Heart left ventricle (tissue), 13 donors: ENCODE data around the gene GDI1.

ENCODE experiments used
- CTCF ChIP-seq, 12 donors: fragments of 200-600 bp; sonication (generic) in 4 of 12; IDR thresholded peaks; one replicate each; pipeline versions ENCODE4 v1.5.0 to v1.8.0; 2018 to 2022; ENCODE audit warnings: antibody characterized with exemption in 12 of 12, mild to moderate bottlenecking in 5 of 12
- POLR2A ChIP-seq, 2 donors: fragments of 450-650 bp; IDR thresholded peaks; one replicate each; pipeline ENCODE4 v1.6.1; 2017; ENCODE audit warnings: antibody characterized with exemption in 2 of 2, mild to moderate bottlenecking in 2 of 2, moderate library complexity in 2 of 2
- donor health status: ischemic (EF 13 %, LVEDD 7.1; RV severe dilation, severe dysfunction).
- donor health status: DM: no; HTN: yes; CAD: no.
- donor health status: DM: no; HTN: no; CAD: no.
- donor health status: ischemic (EF 25% LVEDD 6.9; RV normal size, moderate dysfunction).
- donor health status: ischemic (EF 25% LVEDD 5.7; RV mildly dilated, moderate dysfunction).
- donor health status: ischemic (EF 35%, LVEDD 5.7; RV mildly dilated, moderate dysfunction).
- donor health status: nonischemic (EF 11% LVEDD 7.7; RV severe dilation, severe dysfunction).
- donor health status: DM: yes; HTN: yes; CAD: no.
- donor health status: PGD.
- donor health status: ischemic (EF 29% LVEDD 5.4; RV normal size, mild dysfunction).
- donor health status: nonischemic (EF 23%, LVEDD 6.1; RV moderate dilation, normal function).

DNA sequence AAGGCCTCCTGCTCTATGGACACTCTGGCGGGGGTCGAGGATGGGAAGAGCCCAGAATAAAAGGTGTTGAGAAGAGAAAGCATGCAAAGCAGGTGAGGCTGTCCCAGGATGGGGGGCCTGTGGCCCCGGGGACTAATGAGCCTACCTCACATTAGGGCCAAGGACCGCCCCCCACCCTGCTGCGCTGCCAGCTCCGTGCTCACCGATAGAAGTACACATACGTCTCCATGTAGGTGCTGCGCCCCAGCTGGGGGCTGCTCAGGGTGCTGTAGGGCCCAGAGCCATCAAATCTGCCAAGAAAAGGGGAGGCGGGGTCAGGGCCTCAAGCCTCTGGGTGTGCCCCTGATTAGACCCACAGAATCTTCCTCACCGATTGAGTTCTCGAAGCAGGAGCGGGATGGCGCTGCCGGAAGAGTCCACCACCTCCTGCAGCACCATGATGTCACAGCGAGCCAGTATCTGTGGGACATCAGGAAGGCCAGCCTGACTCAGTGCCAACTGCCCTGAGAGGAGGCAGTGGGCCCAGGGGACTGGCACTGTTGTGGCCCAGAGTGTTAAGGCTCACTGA lies 32.2 kb upstream of the GDI1 start:
- TF ChIP-seq CTCF (IDR thresholded peaks at IDR 0.05), result no peak
- TF ChIP-seq POLR2A (IDR thresholded peaks at IDR 0.05), result no peak
